ENCODE results near the gene ACAP1.

DNA sequence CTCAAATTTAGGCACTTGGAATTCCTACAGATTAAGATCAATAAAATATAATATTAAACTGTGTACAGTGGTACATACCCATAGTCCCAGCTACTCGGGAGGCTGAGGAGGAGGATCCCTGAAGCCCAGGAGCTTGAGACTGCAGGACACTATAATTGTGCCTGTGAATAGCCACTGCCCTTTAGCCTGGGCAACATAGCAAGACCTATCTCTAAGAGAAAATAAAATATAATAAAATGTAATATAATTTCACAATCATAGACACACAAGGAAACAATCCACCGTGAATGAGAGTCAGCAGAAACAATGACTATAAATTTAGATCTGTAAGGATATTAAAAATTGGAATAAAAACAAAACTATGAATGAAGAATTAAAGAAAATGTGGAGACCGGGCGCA lies 34.5 kb downstream of the ACAP1 start:
- TF ChIP-seq CTCF (IDR thresholded peaks at IDR 0.05) (no peak), SIN3A (IDR thresholded peaks at IDR 0.05; ENCODE audit: borderline replicate concordance, insufficient read depth, low read depth, low read length) (no peak), POLR2AphosphoS5 (IDR thresholded peaks at IDR 0.05; ENCODE audit: low read depth, low read length) (no peak), TCF7L2 (IDR thresholded peaks at IDR 0.05; ENCODE audit: low read depth, low read length) (no peak)
- TF ChIP-seq, protein P1, sequence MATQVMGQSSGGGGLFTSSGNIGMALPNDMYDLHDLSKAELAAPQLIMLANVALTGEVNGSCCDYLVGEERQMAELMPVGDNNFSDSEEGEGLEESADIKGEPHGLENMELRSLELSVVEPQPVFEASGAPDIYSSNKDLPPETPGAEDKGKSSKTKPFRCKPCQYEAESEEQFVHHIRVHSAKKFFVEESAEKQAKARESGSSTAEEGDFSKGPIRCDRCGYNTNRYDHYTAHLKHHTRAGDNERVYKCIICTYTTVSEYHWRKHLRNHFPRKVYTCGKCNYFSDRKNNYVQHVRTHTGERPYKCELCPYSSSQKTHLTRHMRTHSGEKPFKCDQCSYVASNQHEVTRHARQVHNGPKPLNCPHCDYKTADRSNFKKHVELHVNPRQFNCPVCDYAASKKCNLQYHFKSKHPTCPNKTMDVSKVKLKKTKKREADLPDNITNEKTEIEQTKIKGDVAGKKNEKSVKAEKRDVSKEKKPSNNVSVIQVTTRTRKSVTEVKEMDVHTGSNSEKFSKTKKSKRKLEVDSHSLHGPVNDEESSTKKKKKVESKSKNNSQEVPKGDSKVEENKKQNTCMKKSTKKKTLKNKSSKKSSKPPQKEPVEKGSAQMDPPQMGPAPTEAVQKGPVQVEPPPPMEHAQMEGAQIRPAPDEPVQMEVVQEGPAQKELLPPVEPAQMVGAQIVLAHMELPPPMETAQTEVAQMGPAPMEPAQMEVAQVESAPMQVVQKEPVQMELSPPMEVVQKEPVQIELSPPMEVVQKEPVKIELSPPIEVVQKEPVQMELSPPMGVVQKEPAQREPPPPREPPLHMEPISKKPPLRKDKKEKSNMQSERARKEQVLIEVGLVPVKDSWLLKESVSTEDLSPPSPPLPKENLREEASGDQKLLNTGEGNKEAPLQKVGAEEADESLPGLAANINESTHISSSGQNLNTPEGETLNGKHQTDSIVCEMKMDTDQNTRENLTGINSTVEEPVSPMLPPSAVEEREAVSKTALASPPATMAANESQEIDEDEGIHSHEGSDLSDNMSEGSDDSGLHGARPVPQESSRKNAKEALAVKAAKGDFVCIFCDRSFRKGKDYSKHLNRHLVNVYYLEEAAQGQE (IDR thresholded peaks at IDR 0.05; ENCODE audit: insufficient read depth in 1 of 2, low read depth in 2 of 2, low read length in 1 of 2), result no peak
